GM21737 (cell line): ENCODE results near the gene CCDC97.
A peak's percentile ranks its signal among the peaks of the same experiment; 100 is the strongest.

Experiments used
- ATAC-seq: cut with Tn5 transposase; IDR thresholded peaks from one replicate; pipeline ENCODE4 v1.9.1; 2021; ENCODE audit warnings: mild to moderate bottlenecking, moderate library complexity; ENCODE audit not compliant: unreplicated experiment

CCDC97 gene

GRCh38 chr19:41297628-41298347 lies 12.2 kb upstream of the CCDC97 start:
- ATAC-seq: peak; percentile 57

- no peak for ATAC-seq
Observed at GRCh38 chr19:41298348-41298964, 11.5 kb upstream of the CCDC97 start.

GRCh38 chr19:41299046-41299754 lies 10.8 kb upstream of the CCDC97 start:
- no peak for ATAC-seq

GRCh38 chr19:41299755-41300089 lies 10.2 kb upstream of the CCDC97 start:
- ATAC-seq: no peak

- ATAC-seq: no peak
Observed at GRCh38 chr19:41300555-41300954, 9.4 kb upstream of the CCDC97 start.

GRCh38 chr19:41302624-41303351 lies 7.2 kb upstream of the CCDC97 start:
- no peak for ATAC-seq

GRCh38 chr19:41303954-41304353 lies 6.0 kb upstream of the CCDC97 start:
- no peak for ATAC-seq

GRCh38 chr19:41304706-41305483 lies 5.1 kb upstream of the CCDC97 start:
- ATAC-seq: no peak

GRCh38 chr19:41305927-41306793 lies 3.8 kb upstream of the CCDC97 start:
- no peak for ATAC-seq

GRCh38 chr19:41307090-41307875 lies 2.7 kb upstream of the CCDC97 start:
- ATAC-seq: no peak

- ATAC-seq: no peak
Observed at GRCh38 chr19:41307954-41308449, 2.0 kb upstream of the CCDC97 start.

GRCh38 chr19:41308450-41309179 lies 1.4 kb upstream of the CCDC97 start:
- no peak for ATAC-seq

GRCh38 chr19:41309180-41310032 lies 566 bp upstream of the CCDC97 start:
- ATAC-seq: no peak

- no peak for ATAC-seq
Observed at GRCh38 chr19:41311072-41311471, 1.1 kb downstream of the CCDC97 start.

GRCh38 chr19:41311613-41312012 lies 1.6 kb downstream of the CCDC97 start:
- no peak for ATAC-seq

GRCh38 chr19:41316306-41316920 lies 6.4 kb downstream of the CCDC97 start:
- ATAC-seq: no peak
